GM21360 (cell line): ENCODE measurements around the gene FCN2.

Source experiments
- ATAC-seq: cut with Tn5 transposase; IDR thresholded peaks from one replicate; pipeline ENCODE4 v1.9.1; 2021; ENCODE audit warnings: mild to moderate bottlenecking, moderate library complexity; ENCODE audit not compliant: unreplicated experiment

Gene FCN2

GRCh38 chr9:134928436-134929192 is 48.0 kb downstream of the FCN2 start:
- no peak for ATAC-seq

- no peak for ATAC-seq
These were observed 48.9 kb downstream of the FCN2 start for GRCh38 chr9:134929193-134930158.

GRCh38 chr9:134930398-134930797 is 49.8 kb downstream of the FCN2 start:
- peak; percentile 35 for ATAC-seq

- ATAC-seq, result no peak
These were observed 51.6 kb downstream of the FCN2 start for GRCh38 chr9:134932171-134932570.

- ATAC-seq, result no peak
These were observed 52.0 kb downstream of the FCN2 start for GRCh38 chr9:134932606-134933005.

GRCh38 chr9:134933076-134933659 is 52.6 kb downstream of the FCN2 start:
- no peak for ATAC-seq

GRCh38 chr9:134935056-134935640 is 54.5 kb downstream of the FCN2 start:
- ATAC-seq, result no peak

- ATAC-seq, result no peak
These were observed 55.2 kb downstream of the FCN2 start for GRCh38 chr9:134935701-134936345.

GRCh38 chr9:134936346-134937163 is 55.9 kb downstream of the FCN2 start:
- ATAC-seq, result no peak
